Trophoblast cell (in vitro differentiated cells and primary cell): Measurements from ENCODE around the gene RNF31.

Experiments
- DNase-seq, 2 donors: peaks; one replicate each; pipeline ENCODE4 v3.0.0-alpha.2; 2016
- H2AFZ ChIP-seq: 2 replicates; pipeline ENCODE4 v1.6.1; 2013; ENCODE audit warnings: low read length, moderate library complexity, mild to moderate bottlenecking; ENCODE audit not compliant: insufficient read depth, poor library complexity
- H2AK5ac ChIP-seq: 2 replicates; pipeline ENCODE4 v1.6.1; 2013; ENCODE audit warnings: mild to moderate bottlenecking, low read length
- H2BK120ac ChIP-seq: 2 replicates; pipeline ENCODE4 v1.6.1; 2013; ENCODE audit warnings: low read length, mild to moderate bottlenecking, moderate library complexity; ENCODE audit not compliant: insufficient read depth, poor library complexity
- H2BK12ac ChIP-seq: 2 replicates; pipeline ENCODE4 v1.6.1; 2013; ENCODE audit warnings: mild to moderate bottlenecking, low read length, moderate library complexity
- H2BK5ac ChIP-seq: 2 replicates; pipeline ENCODE4 v1.6.1; 2013; ENCODE audit warnings: low read length, low read depth, moderate library complexity, mild to moderate bottlenecking; ENCODE audit not compliant: poor library complexity
- H3K14ac ChIP-seq: 2 replicates; pipeline ENCODE4 v1.6.1; 2013; ENCODE audit warnings: mild to moderate bottlenecking, low read length
- H3K18ac ChIP-seq: 2 replicates; pipeline ENCODE4 v1.6.1; 2013; ENCODE audit warnings: mild to moderate bottlenecking, low read length
- H3K23ac ChIP-seq: 2 replicates; pipeline ENCODE4 v1.6.1; 2013; ENCODE audit warnings: low read length
- H3K27ac ChIP-seq: 2 replicates; pipeline ENCODE4 v1.5.1; 2013; ENCODE audit warnings: low read depth, mild to moderate bottlenecking, inconsistent platforms, low read length, moderate library complexity
- H3K27me3 ChIP-seq: 2 replicates; pipeline ENCODE4 v1.6.1; 2013; ENCODE audit warnings: inconsistent platforms, mild to moderate bottlenecking, low read length, moderate library complexity; ENCODE audit not compliant: insufficient read depth
- H3K36me3 ChIP-seq, 2 experiments: 1 replicate in 1 of 2; 2 replicates in 1 of 2; pipeline ENCODE4 v1.6.1; 2013; ENCODE audit warnings: low read length in 2 of 2, mild to moderate bottlenecking in 2 of 2, moderate library complexity in 1 of 2; ENCODE audit not compliant: insufficient read depth in 2 of 2, control insufficient read depth in 1 of 2
- H3K4ac ChIP-seq: 2 replicates; pipeline ENCODE4 v1.6.1; 2013; ENCODE audit warnings: low read depth, mild to moderate bottlenecking, low read length, moderate library complexity
- H3K4me1 ChIP-seq, 2 experiments: 1 replicate in 1 of 2; 2 replicates in 1 of 2; pipeline ENCODE4 v1.6.1; 2013; ENCODE audit warnings: low read length in 2 of 2, mild to moderate bottlenecking in 2 of 2, moderate library complexity in 1 of 2; ENCODE audit not compliant: insufficient read depth in 2 of 2, control insufficient read depth in 1 of 2
- H3K4me2 ChIP-seq: 2 replicates; pipeline ENCODE4 v1.6.1; 2013; ENCODE audit warnings: inconsistent platforms, mild to moderate bottlenecking, low read length, moderate library complexity
- H3K4me3 ChIP-seq: 2 replicates; pipeline ENCODE4 v1.5.1; 2013; ENCODE audit warnings: mild to moderate bottlenecking, low read depth, low read length, inconsistent platforms
- H3K79me1 ChIP-seq: one replicate; pipeline ENCODE4 v1.6.1; 2013; ENCODE audit warnings: low read length
- H3K79me2 ChIP-seq: 2 replicates; pipeline ENCODE4 v1.6.1; 2013; ENCODE audit warnings: low read length, mild to moderate bottlenecking; ENCODE audit not compliant: control insufficient read depth, insufficient read depth, poor library complexity
- H3K9ac ChIP-seq: 2 replicates; pipeline ENCODE4 v1.6.1; 2013; ENCODE audit warnings: mild to moderate bottlenecking, low read length
- H3K9me3 ChIP-seq: 2 replicates; pipeline ENCODE4 v1.6.1; 2013; ENCODE audit warnings: low read depth, mild to moderate bottlenecking, control low read depth, inconsistent platforms, low read length; ENCODE audit not compliant: insufficient read depth
- H4K12ac ChIP-seq: 2 replicates; pipeline ENCODE4 v1.6.1; 2013; ENCODE audit warnings: low read depth, mild to moderate bottlenecking, low read length, moderate library complexity
- H4K8ac ChIP-seq: 2 replicates; pipeline ENCODE4 v1.6.1; 2013; ENCODE audit warnings: low read depth, mild to moderate bottlenecking, low read length, moderate library complexity
- H4K91ac ChIP-seq: one replicate; pipeline ENCODE4 v1.6.1; 2013; ENCODE audit warnings: low read depth, mild to moderate bottlenecking, low read length, moderate library complexity
- WGBS: extraction: QIAGEN DNeasy Blood & Tissue Kit; methylation state at CpG from one replicate; pipeline ENCODE4 v1.1.7; 2013; ENCODE audit warnings: missing lambda C conversion rate; ENCODE audit not compliant: insufficient read length, insufficient coverage; ENCODE audit errors: extremely low coverage; 5-methylcytosine and 5-hydroxymethylcytosine counted together

RNF31 gene

GRCh38 chr14:24172871-24173281 is 25.6 kb downstream of the RNF31 start:
- Histone ChIP-seq H2BK5ac (no peak overlapping the region), H2AFZ (no peak overlapping the region), H2AK5ac (no peak overlapping the region), H3K14ac (no peak overlapping the region), H3K27me3 (no peaks in the 10 kb centered on the region), H2BK120ac (no peak overlapping the region), H4K12ac (no peak overlapping the region), H3K4me2 (no peak overlapping the region), H3K18ac (no peak overlapping the region), H4K8ac (no peak overlapping the region), H3K79me1 (no peaks in the 10 kb centered on the region), H3K79me2 (no peaks in the 10 kb centered on the region), H3K4ac (no peak overlapping the region), H3K4me3 (no peak overlapping the region), H2BK12ac (no peak overlapping the region), H3K27ac (no peak overlapping the region), H3K36me3 (peaks cover 15 to 18% of the 10 kb centered on the region in 2 experiments), H3K4me1 (peaks cover 3 to 7% of the 10 kb centered on the region in 2 experiments), H3K23ac (no peak overlapping the region), H3K9ac (no peak overlapping the region), H4K91ac (no peak overlapping the region), H3K9me3 (no peaks in the 10 kb centered on the region)
- no CpG with 5 or more reads among the region's 20 CpGs for WGBS
- no peak for DNase-seq

GRCh38 chr14:24176599-24176998 is 29.3 kb downstream of the RNF31 start:
- WGBS, result no CpG with 5 or more reads among the region's 5 CpGs
- Histone ChIP-seq H2AK5ac (no peak overlapping the region), H3K4me3 (no peak overlapping the region), H2BK5ac (no peak overlapping the region), H3K27me3 (no peaks in the 10 kb centered on the region), H3K36me3 (peaks cover 47 to 54% of the 10 kb centered on the region in 2 experiments), H3K14ac (no peak overlapping the region), H2BK120ac (no peak overlapping the region), H3K18ac (no peak overlapping the region), H4K91ac (no peak overlapping the region), H3K9me3 (no peaks in the 10 kb centered on the region), H4K12ac (no peak overlapping the region), H2BK12ac (no peak overlapping the region), H2AFZ (no peak overlapping the region), H3K4ac (no peak overlapping the region), H3K9ac (no peak overlapping the region), H3K79me2 (no peaks in the 10 kb centered on the region), H4K8ac (no peak overlapping the region), H3K23ac (no peak overlapping the region), H3K27ac (no peak overlapping the region), H3K4me1 (peaks cover under 1 to 2% of the 10 kb centered on the region in 2 experiments), H3K4me2 (no peak overlapping the region), H3K79me1 (no peaks in the 10 kb centered on the region)
- no peak for DNase-seq

GRCh38 chr14:24177041-24177825 is 29.9 kb downstream of the RNF31 start:
- Histone ChIP-seq H4K12ac (no peak overlapping the region), H2BK5ac (no peak overlapping the region)
- WGBS, result no CpG with 5 or more reads among the region's 12 CpGs

GRCh38 chr14:24177891-24178290 is 30.6 kb downstream of the RNF31 start:
- DNase-seq, result no peak
- Histone ChIP-seq H3K14ac (no peak overlapping the region), H3K27me3 (no peaks in the 10 kb centered on the region), H3K9ac (no peak overlapping the region), H3K4me1 (no peaks in the 10 kb centered on the region), H3K4me2 (no peak overlapping the region), H3K36me3 (peaks cover 58 to 67% of the 10 kb centered on the region in 2 experiments), H4K12ac (no peak overlapping the region), H3K4ac (no peak overlapping the region), H2AK5ac (no peak overlapping the region), H2BK120ac (no peak overlapping the region), H2BK5ac (no peak overlapping the region), H3K9me3 (no peaks in the 10 kb centered on the region), H3K79me1 (no peaks in the 10 kb centered on the region), H3K27ac (no peak overlapping the region), H4K8ac (no peak overlapping the region), H2AFZ (no peak overlapping the region), H3K18ac (no peak overlapping the region), H3K4me3 (no peak overlapping the region), H3K79me2 (no peaks in the 10 kb centered on the region), H3K23ac (no peak overlapping the region), H4K91ac (no peak overlapping the region), H2BK12ac (no peak overlapping the region)
- WGBS, result no CpG with 5 or more reads among the region's 14 CpGs

More at GRCh38 chr14:24177041-24177825, 29.9 kb downstream of the RNF31 start:
- H2AK5ac ChIP-seq, result no peak overlapping the region
- no peaks in the 10 kb centered on the region for H3K79me1 ChIP-seq
- no peak overlapping the region for H3K27ac ChIP-seq
- no peak overlapping the region for H3K9ac ChIP-seq
- no peaks in the 10 kb centered on the region for H3K9me3 ChIP-seq
- no peak overlapping the region for H3K23ac ChIP-seq
- H3K27me3 ChIP-seq, result no peaks in the 10 kb centered on the region
- no peaks in the 10 kb centered on the region for H3K4me1 ChIP-seq
- H3K79me2 ChIP-seq, result no peaks in the 10 kb centered on the region
- no peak overlapping the region for H3K4ac ChIP-seq
- H3K4me3 ChIP-seq, result no peak overlapping the region
- no peak overlapping the region for H2BK12ac ChIP-seq
- no peak for DNase-seq
- no peak overlapping the region for H2AFZ ChIP-seq
- no peak overlapping the region for H3K14ac ChIP-seq
- no peak overlapping the region for H4K8ac ChIP-seq
- H3K36me3 ChIP-seq, result peaks cover 51 to 61% of the 10 kb centered on the region in 2 experiments
- no peak overlapping the region for H2BK120ac ChIP-seq
- H4K91ac ChIP-seq, result no peak overlapping the region
- H3K18ac ChIP-seq, result no peak overlapping the region
- no peak overlapping the region for H3K4me2 ChIP-seq
